Skin of body (tissue), 3 donors: ENCODE data around the gene SKOR1. TPM values are rescaled to one million over a fixed set of nuclear protein-coding genes. Genes with fewer than 3 reads are reported as not detected.

ENCODE experiments used
- DNase-seq: peaks from one replicate; lab custom pipeline; 2025; lab: John Stamatoyannopoulos, UW
- small RNA-seq: library from RNA; depleted of rRNA; stranded (forward); fragments of <200 nt; gene quantifications from one replicate; pipeline ENCODE3, GENCODE V24; 2014; ENCODE audit warnings: low replicate concordance
- total RNA-seq: library from RNA; depleted of rRNA; stranded (reverse); fragments of >200 nt; gene quantifications from one replicate; pipeline ENCODE4 v1.2.3, GENCODE V29; 2014

The SKOR1 gene
- total RNA-seq, 1 donor from 2014 or later = 0.10 TPM

DNA sequence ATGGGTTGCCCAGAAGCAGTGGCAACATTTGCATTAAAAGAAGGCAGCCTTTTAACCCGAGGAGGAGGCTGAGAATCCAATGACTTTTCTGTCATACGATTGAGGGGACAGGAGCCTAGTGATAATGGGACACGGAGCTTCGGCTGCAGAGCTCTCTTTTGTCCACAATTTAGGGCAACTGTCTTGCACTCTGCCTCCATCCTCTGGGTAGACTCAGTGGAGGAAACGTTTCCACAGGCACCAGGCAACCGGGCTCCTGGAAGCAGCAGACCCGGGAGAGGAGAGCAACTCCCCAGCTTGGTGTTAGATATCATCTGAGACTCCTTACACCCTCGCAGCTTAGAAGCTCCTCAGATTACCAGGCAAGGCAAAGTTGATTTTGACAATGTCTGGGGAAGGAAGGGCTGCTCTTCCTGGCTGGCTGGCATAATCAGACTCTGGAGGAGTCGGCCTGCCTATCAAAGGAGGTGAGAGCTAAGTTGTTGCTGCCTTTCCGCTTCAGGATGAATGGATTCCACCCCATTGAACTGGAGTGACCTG lies 58.0 kb downstream of the SKOR1 start:
- no peak for DNase-seq

DNA sequence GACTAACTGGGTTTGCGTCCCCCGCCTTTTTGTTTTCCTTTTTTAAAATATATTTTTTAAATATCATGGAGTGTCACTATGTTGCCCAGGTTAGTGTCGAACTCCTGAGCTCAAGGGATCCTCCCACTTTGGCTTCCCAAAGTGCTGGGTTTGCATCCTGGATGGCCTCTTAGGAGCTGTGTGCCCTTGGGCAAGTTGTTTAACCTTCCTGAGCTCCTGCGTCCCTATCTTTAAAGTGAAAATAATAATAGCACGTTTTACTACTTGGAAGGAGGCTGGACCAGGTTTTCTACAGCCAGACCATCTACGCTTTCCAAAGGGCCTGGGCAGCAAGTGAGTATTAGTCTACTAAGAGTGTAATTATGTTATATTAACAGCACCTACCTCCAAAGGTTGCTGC lies 58.7 kb downstream of the SKOR1 start:
- no peak for DNase-seq

Small RNA genes lying within 50 kb of the gene (small RNA-seq; reads per million reads assigned to genes)
- 0.17 reads per million for gene RNU6-1

Other genes with a start within 250 kb of the SKOR1 start
- not detected for gene RNU6-1, start 14.5 kb downstream of the SKOR1 start, total RNA-seq
- gene PIAS1, start 228.8 kb downstream of the SKOR1 start, total RNA-seq = 46.8 TPM